MM.1S (cell line): ENCODE results near the gene MYADML2.

Experiments used
- DNase-seq: peaks from one replicate; pipeline ENCODE4 v3.0.0-alpha.2; 2015
- H2AFZ ChIP-seq: fragments of 300-600 bp; sonication (generic); 2 replicates; pipeline ENCODE4 v1.6.0; 2016; ENCODE audit warnings: antibody characterized with exemption, low read length
- H3F3A ChIP-seq: fragments of 300-600 bp; sonication (generic); 2 replicates; pipeline ENCODE4 v1.6.1; 2016; ENCODE audit warnings: mild to moderate bottlenecking, antibody characterized with exemption, low read length, moderate library complexity, mixed read lengths; ENCODE audit not compliant: insufficient read depth
- H3K27ac ChIP-seq: fragments of 300-600 bp; sonication (generic); 2 replicates; pipeline ENCODE4 v1.5.1; 2016; ENCODE audit warnings: mild to moderate bottlenecking, low read length
- H3K27me3 ChIP-seq: fragments of 300-600 bp; sonication (generic); replicated peaks from 2 replicates; pipeline ENCODE4 v1.6.0; 2016; ENCODE audit warnings: low read length; ENCODE audit not compliant: insufficient read depth
- H3K36me3 ChIP-seq: fragments of 300-600 bp; sonication (generic); replicated peaks from 2 replicates; pipeline ENCODE4 v1.6.1; 2016; ENCODE audit warnings: mild to moderate bottlenecking, low read length, mixed read lengths; ENCODE audit not compliant: insufficient read depth
- H3K4me1 ChIP-seq: fragments of 300-600 bp; sonication (generic); 2 replicates; pipeline ENCODE4 v1.6.1; 2016; ENCODE audit warnings: low read length, mixed read lengths
- H3K4me2 ChIP-seq: fragments of 300-600 bp; sonication (generic); 2 replicates; pipeline ENCODE4 v1.6.0; 2016; ENCODE audit warnings: low read depth, low read length
- H3K4me3 ChIP-seq: fragments of 300-600 bp; sonication (generic); 2 replicates; pipeline ENCODE4 v1.5.1; 2016; ENCODE audit warnings: low read length, mixed read lengths
- H3K79me2 ChIP-seq: fragments of 300-600 bp; sonication (generic); 2 replicates; pipeline ENCODE4 v1.6.1; 2016; ENCODE audit warnings: mixed run types, low read length, mixed read lengths
- H3K9ac ChIP-seq: fragments of 300-600 bp; sonication (generic); 2 replicates; pipeline ENCODE4 v1.6.1; 2016; ENCODE audit warnings: low read length, mixed read lengths
- H3K9me2 ChIP-seq: fragments of 300-600 bp; sonication (generic); replicated peaks from 2 replicates; pipeline ENCODE4 v1.6.1; 2016; ENCODE audit warnings: mild to moderate bottlenecking, low read length, mixed read lengths; ENCODE audit not compliant: insufficient read depth
- H3K9me3 ChIP-seq: fragments of 300-600 bp; sonication (generic); replicated peaks from 2 replicates; pipeline ENCODE4 v1.6.1; 2016; ENCODE audit warnings: mild to moderate bottlenecking, low read length, mixed read lengths; ENCODE audit not compliant: insufficient read depth
- H4K20me1 ChIP-seq: fragments of 300-600 bp; sonication (generic); 2 replicates; pipeline ENCODE4 v1.6.1; 2016; ENCODE audit warnings: mild to moderate bottlenecking, low read length, moderate library complexity, mixed read lengths; ENCODE audit not compliant: insufficient read depth
- EZH2 ChIP-seq: fragments of 300-600 bp; sonication (generic); optimal IDR thresholded peaks from 2 replicates; pipeline ENCODE3; 2017; ENCODE audit warnings: low read depth, mild to moderate bottlenecking, antibody characterized with exemption, low read length, mixed read lengths
- EZH2phosphoT487 ChIP-seq: fragments of 300-600 bp; sonication (generic); IDR thresholded peaks from 2 replicates; pipeline ENCODE4 v1.6.1; 2018; ENCODE audit warnings: antibody characterized with exemption, low read length
- TF ChIP-seq, protein P1 (sequence below): fragments of 300-600 bp; sonication (generic); IDR thresholded peaks from 2 replicates; pipeline ENCODE4 v1.5.1; 2016; ENCODE audit warnings: antibody characterized with exemption, low read length, mixed read lengths

The MYADML2 gene

DNA sequence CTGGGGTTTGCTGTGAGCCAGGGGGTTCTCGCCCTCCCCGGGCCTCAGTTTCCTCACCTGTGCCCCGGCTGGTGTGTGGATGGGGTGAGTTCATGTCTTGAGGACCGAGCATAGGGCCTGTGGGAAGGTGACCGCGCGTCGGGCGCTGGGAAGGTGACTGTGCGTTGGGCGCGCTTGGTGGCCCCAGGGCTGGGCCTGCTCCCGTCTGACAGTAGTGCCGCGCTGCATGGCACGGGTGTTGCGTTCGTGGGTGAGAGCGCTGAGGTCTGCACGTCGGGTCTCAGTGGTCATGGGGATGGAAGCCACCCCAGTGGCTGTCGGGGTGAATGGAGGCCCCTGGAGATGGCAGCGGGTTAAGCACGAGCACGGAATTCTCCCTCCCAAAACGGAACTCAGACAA, 39.6 kb upstream of the MYADML2 start:
- H3K9ac ChIP-seq = no peak overlapping the region
- H3K9me2 ChIP-seq = no peaks in the 10 kb centered on the region
- no peaks in the 10 kb centered on the region for H3F3A ChIP-seq
- DNase-seq = no peak
- TF ChIP-seq EZH2phosphoT487 (no peak), EZH2 (no peak)
- TF ChIP-seq, protein P1, sequence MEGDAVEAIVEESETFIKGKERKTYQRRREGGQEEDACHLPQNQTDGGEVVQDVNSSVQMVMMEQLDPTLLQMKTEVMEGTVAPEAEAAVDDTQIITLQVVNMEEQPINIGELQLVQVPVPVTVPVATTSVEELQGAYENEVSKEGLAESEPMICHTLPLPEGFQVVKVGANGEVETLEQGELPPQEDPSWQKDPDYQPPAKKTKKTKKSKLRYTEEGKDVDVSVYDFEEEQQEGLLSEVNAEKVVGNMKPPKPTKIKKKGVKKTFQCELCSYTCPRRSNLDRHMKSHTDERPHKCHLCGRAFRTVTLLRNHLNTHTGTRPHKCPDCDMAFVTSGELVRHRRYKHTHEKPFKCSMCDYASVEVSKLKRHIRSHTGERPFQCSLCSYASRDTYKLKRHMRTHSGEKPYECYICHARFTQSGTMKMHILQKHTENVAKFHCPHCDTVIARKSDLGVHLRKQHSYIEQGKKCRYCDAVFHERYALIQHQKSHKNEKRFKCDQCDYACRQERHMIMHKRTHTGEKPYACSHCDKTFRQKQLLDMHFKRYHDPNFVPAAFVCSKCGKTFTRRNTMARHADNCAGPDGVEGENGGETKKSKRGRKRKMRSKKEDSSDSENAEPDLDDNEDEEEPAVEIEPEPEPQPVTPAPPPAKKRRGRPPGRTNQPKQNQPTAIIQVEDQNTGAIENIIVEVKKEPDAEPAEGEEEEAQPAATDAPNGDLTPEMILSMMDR = no peak
- H2AFZ ChIP-seq = no peak overlapping the region
- H4K20me1 ChIP-seq = no peaks in the 10 kb centered on the region
- no peak overlapping the region for H3K27ac ChIP-seq
- H3K4me2 ChIP-seq = no peak overlapping the region
- no peak overlapping the region for H3K4me3 ChIP-seq
- no peaks in the 10 kb centered on the region for H3K36me3 ChIP-seq
- no peaks in the 10 kb centered on the region for H3K27me3 ChIP-seq
- H3K9me3 ChIP-seq = no peaks in the 10 kb centered on the region
- H3K79me2 ChIP-seq = no peaks in the 10 kb centered on the region
- H3K4me1 ChIP-seq = no peaks in the 10 kb centered on the region

DNA sequence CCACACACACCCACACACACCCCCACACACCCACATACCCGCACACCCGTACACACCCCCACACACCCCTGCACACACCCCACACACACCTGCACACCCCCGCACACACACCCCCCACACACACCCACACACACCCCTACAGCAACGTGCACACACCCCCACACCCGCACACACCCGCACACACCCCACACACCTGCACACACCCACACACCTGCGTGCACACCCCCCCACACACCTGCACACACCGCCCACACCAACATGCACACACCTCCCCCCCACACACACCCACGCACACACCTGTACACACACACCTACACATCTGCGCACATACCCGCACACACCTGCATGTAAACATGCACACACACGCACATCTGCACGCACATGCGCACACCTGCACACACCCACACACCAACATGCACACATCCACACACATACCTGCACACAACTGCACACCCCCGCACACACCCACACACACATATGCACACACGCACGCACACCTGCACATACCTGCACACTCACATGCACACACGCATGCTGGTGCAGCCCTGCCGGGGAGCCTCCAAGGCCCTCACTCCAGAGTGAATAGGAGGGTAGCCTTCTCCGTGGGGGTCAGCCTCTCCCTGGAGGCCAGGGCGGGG, 37.9 kb upstream of the MYADML2 start:
- no peaks in the 10 kb centered on the region for H4K20me1 ChIP-seq

DNA sequence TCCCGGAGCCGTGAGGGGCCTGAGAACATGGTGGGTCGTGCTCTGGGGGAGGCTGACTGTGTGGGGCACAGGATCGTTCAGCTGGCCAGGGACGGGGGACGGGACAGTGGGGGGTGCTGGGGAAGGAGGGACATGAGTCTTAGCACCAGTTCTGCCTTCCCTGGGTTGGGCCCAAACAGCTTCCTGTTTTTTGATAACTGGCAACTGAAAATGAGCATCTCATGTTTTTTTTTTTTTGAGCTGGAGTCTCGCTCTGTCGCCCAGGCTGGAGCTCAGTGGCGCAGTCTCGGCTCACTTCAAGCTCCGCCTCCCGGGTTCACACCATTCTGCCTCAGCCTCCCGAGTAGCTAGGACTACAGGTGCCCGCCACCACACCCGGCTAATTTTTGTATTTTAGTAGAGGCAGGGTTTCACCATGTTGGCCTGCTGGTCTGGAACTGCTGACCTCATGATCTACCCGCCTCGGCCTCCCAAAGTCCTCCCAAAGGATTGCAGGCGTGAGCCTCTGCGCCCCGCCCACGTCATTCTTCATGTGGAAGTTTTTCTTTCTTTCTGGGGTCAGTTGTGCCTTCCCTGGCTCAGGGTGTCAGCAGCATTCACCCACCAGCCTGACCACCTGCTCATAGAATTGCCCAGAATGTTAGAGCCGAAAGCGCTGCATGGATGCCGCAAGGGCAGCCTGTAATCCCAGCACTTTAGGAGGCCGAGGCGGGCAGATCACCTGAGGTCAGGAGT, 36.8 kb upstream of the MYADML2 start:
- H3K9ac ChIP-seq = no peak overlapping the region
- no peaks in the 10 kb centered on the region for H3K9me2 ChIP-seq
- DNase-seq = no peak
- TF ChIP-seq, protein P1 = no peak
- TF ChIP-seq EZH2phosphoT487 (no peak), EZH2 (no peak)
- H3K27ac ChIP-seq = no peak overlapping the region
- H3K4me3 ChIP-seq = no peak overlapping the region
- no peak overlapping the region for H2AFZ ChIP-seq
- H3K4me2 ChIP-seq = no peak overlapping the region
- 0 out of 2 replicates have a peak, but pooled peaks cover 6% of the 10 kb centered on the region for H3K79me2 ChIP-seq
- no peaks in the 10 kb centered on the region for H3K9me3 ChIP-seq
- H3K4me1 ChIP-seq = peaks cover 8% of the 10 kb centered on the region
- H3K36me3 ChIP-seq = no peaks in the 10 kb centered on the region
- H4K20me1 ChIP-seq = no peaks in the 10 kb centered on the region
- no peaks in the 10 kb centered on the region for H3K27me3 ChIP-seq
- H3F3A ChIP-seq = peaks cover 11% of the 10 kb centered on the region; the same call in 1 of the 2 replicates

More for the DNA sequence above, 37.9 kb upstream of the MYADML2 start:
- H3K27ac ChIP-seq = no peak overlapping the region
- H3K4me2 ChIP-seq = no peak overlapping the region
- H3F3A ChIP-seq = peaks cover 8% of the 10 kb centered on the region; the same call in 1 of the 2 replicates
- TF ChIP-seq, protein P1 = no peak
- TF ChIP-seq EZH2phosphoT487 = no peak
- TF ChIP-seq EZH2 = no peak
- H2AFZ ChIP-seq = no peak overlapping the region
- no peaks in the 10 kb centered on the region for H3K9me3 ChIP-seq
- H3K27me3 ChIP-seq = no peaks in the 10 kb centered on the region
- H3K9ac ChIP-seq = no peak overlapping the region
- no peaks in the 10 kb centered on the region for H3K79me2 ChIP-seq
- DNase-seq = no peak
- peaks cover 8% of the 10 kb centered on the region for H3K4me1 ChIP-seq
- H3K4me3 ChIP-seq = no peak overlapping the region
- H3K36me3 ChIP-seq = no peaks in the 10 kb centered on the region
- no peaks in the 10 kb centered on the region for H3K9me2 ChIP-seq
